H1 (cell line): Measurements from ENCODE around the gene SLC12A7. TPM values are rescaled to one million over a fixed set of nuclear protein-coding genes. Genes with fewer than 3 reads are reported as not detected.

Source experiments
- JUND ChIP-seq: IDR thresholded peaks from 2 replicates; pipeline ENCODE4 v1.6.1; 2011; ENCODE audit warnings: mild to moderate bottlenecking, improper control_type of control experiment, low read length
- RAD21 ChIP-seq, 2 experiments: IDR thresholded peaks in 1 of 2; conservative IDR thresholded peaks in 1 of 2; 2 replicates each; pipeline ENCODE4 v1.6.1; 2011; ENCODE audit warnings: low read depth in 2 of 2, low read length in 2 of 2, improper control_type of control experiment in 1 of 2, inconsistent platforms in 1 of 2, mild to moderate bottlenecking in 1 of 2, moderate library complexity in 1 of 2
- polyA plus RNA-seq, 7 experiments: library from polyadenylated mRNA; depleted of rRNA in 3 of 7; stranded (reverse) in 5 of 7; unstranded in 2 of 7; fragments of >200 nt in 5 of 7; fragments of 200-250 nt in 2 of 7; gene quantifications; 1 replicate in 5 of 7; 2 replicates in 1 of 7; 4 replicates in 1 of 7; pipeline versions ENCODE4 v1.2.1 to v1.2.3, GENCODE V29; 2011 to 2013; ENCODE audit warnings: missing spikeins in 2 of 7, mixed read lengths in 2 of 7
- total RNA-seq: library from RNA; stranded (reverse); fragmentation: NEBNext Ultra II Directional; extraction: Animal tissue kit (Norgen Biotek cat#: 25700); gene quantifications from 2 replicates; pipeline ENCODE4 v1.2.1, GENCODE V29; 2021

The SLC12A7 gene
- total and polyA plus RNA-seq, 2 of the 8 experiments (the other 6 are each of a cell fraction or from before 2014, with no cell fraction given): 23.5 to 39.7 TPM

DNA sequence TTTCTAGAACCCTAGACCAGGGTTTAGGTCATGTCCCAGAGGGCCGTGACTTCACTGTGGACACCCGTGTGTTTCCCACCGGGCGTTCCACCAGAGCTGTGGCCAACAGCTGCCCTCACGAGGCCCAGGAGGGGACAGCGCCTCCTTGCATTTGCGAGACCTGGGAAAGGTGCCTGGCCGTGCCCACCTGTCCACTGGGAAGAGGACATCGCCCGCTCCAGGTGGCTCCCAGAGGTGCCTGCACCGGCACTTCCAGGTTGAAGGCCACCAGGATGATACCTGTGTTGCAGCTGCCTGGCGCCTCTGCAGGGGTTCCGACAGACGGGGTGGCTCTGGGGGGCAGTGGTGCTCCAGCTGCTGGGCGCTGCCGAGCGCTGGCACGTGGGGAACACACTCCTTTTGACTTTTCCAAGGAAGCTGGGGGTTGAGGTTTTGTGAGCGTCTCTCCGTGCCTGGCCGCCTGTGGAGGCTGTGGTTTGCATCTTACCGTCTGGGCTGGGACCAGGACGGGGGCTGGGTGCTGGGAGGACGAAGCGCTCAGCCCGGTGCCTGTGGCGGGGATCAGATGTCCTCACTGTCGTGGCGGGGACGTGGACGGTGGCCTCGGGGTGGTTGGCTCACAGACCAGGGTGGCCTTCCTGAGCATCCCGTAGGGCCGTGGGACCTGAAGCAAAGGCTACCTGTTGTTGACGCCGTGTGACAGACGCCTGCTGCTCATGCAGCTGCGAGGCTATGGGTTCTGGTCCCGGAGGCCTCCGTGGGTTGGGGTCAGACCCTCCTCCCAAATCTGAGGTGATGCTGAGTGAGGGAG lies 84.0 kb downstream of the SLC12A7 start (continued):
- no peak for TF ChIP-seq JUND
- TF ChIP-seq RAD21 (IDR thresholded peaks at IDR 0.05 in 1 of 2, conservative IDR thresholded peaks at IDR 0.05 in 1 of 2; ENCODE audit: low read depth in 2 of 2, low read length in 2 of 2): no peak
- TF ChIP-seq, all 59 proteins: peak for 0
